ENCODE data around the gene LRP3.

The LRP3 gene

DNA sequence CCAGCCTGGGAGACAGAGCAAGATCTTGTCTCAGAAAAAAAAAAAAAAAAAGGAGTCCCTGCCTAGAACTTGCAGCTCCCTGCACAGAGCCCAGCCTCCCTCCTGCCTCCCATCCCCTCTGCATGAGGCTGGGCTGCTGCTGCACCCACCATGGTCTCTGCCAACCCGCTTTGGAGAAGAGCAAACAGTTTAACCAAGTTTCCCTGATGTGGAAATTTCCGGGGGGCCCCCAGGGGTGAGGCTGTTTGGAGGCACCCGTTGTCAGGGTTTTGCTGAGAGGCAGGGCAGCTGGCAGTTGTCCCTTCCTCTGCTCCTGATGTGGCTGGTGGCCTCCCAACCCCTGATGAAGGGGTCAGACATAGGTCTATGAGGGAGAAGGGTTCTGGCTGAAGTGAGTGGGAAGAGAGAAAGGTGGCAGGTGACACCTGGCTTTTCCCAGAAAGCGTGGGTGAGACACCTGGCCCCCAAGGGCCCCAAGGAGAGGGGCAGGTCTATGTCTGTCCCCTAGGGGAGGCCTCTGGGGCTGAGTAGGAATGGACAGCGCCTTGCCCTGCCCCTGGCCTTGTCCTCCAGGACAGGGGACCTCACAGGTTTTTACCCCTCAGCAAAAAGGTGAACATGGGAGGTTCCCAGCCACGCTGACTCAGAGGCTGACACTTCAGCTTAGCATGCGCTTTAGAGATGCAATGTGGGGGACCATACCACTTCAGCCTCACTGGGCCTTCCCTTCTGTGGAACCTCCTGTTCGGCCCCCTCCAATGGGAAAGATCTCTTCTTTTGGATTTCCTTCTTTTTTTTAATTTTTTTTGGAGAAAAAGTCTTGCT, 5.5 kb downstream of the LRP3 start:
- no peak overlapping the region for H3K27ac ChIP-seq
- no peak for TF ChIP-seq ZFX (IDR thresholded peaks at IDR 0.05; ENCODE audit: borderline replicate concordance)
- TF ChIP-seq, protein P1, sequence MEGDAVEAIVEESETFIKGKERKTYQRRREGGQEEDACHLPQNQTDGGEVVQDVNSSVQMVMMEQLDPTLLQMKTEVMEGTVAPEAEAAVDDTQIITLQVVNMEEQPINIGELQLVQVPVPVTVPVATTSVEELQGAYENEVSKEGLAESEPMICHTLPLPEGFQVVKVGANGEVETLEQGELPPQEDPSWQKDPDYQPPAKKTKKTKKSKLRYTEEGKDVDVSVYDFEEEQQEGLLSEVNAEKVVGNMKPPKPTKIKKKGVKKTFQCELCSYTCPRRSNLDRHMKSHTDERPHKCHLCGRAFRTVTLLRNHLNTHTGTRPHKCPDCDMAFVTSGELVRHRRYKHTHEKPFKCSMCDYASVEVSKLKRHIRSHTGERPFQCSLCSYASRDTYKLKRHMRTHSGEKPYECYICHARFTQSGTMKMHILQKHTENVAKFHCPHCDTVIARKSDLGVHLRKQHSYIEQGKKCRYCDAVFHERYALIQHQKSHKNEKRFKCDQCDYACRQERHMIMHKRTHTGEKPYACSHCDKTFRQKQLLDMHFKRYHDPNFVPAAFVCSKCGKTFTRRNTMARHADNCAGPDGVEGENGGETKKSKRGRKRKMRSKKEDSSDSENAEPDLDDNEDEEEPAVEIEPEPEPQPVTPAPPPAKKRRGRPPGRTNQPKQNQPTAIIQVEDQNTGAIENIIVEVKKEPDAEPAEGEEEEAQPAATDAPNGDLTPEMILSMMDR (IDR thresholded peaks at IDR 0.05): no peak

DNA sequence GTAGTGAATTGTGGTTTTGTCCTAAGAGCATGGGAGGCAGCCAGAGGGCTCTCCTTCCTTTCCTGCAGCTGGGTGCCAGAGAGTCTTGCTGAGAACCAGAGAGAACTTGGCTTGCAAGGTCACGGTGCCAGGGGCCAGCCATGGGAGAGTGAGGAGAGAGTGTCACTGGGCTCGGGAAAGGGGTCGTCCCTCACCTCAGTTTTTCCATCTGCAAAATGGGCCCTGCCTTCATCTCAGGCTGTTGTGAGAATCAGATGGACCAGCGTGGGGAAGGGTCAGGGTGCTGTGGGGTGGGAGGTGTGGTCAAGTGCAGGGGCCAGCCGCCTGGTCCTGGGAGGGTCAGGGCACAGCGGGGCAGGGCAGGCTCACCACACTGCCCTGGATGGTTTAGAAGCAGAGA, 7.3 kb downstream of the LRP3 start:
- no peak overlapping the region for H3K27ac ChIP-seq
- no peak for TF ChIP-seq ZFX (IDR thresholded peaks at IDR 0.05; ENCODE audit: borderline replicate concordance)
- TF ChIP-seq, protein P1 (IDR thresholded peaks at IDR 0.05): no peak

DNA sequence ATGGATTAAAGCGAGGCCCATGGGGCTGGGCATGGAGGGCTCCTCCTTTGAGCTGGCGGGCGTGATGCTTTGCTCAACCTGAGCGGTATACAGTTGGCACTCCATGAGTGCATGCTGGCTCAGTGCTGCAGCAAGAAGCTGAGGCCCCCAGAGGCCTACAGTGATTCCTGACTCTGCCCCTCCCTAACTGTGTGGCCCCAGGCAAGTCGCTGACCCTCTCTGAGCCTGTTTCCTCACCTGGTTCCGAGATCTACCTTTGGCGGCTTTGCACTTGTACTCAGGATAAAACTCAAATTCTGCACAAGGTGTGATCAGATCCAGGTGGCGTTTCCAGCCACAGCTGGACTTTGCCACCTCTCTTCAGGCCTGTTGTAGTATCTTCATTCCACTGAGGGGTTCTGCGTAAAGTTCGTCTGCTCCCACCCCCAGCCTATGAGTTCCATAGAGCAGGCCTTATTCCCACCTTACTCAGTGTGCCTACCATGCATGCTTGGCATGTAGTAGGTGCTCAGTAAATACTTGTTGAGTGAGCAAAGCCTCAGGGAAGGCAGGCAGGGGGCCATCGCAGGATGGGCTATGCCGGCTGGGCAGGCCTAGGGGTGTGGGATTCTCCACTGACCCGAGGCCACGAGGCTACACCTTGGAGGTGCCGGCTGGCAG, 7.9 kb downstream of the LRP3 start:
- no peak for TF ChIP-seq ZFX (IDR thresholded peaks at IDR 0.05; ENCODE audit: borderline replicate concordance)
- TF ChIP-seq, protein P1 (IDR thresholded peaks at IDR 0.05): no peak
- H3K27ac ChIP-seq: no peak overlapping the region

DNA sequence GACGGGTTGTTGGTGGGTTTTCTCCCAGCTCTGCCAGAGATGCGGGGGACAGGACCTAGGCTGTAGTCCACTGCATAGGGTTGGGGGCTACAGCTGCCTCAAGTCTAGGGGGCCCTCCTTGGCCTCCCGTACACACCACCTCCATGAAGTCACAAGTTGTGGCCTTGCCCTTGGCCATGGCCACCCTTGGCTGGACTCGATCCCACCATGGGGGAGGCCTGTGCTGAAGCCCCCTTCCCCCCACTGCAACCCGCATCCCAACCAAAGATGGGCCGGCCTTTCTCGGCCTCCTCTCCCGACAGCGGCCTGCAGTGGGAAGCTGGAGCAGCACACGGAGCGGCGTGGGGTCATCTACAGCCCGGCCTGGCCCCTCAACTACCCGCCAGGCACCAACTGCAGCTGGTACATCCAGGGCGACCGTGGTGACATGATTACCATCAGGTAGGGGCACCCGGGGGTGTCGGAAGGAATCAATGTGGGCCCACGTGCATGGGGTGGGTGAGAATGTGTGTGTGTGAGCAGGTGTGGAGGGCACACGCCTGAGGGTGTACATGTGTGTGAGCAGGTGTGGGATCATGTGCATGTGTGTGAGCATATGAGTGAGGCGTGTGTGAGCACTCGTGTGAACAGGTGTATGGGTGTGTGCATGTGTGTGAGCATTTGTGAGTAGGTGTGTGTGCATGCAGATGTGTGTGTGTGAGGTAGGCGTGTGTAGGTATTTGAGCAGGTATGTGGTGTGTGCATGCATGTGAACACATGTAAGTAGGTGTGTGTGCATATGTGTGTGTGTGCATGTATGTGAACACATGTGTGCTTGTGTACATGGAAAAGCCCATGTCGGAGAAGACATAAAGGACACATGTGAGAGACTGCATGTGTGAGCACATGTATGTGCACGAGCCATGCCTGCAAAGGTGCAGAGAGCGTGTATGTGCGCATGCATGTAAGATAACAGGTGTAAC, 8.7 kb downstream of the LRP3 start:
- no peak overlapping the region for H3K27ac ChIP-seq
- TF ChIP-seq, protein P1 (IDR thresholded peaks at IDR 0.05): no peak
- TF ChIP-seq ZFX (IDR thresholded peaks at IDR 0.05; ENCODE audit: borderline replicate concordance): no peak

DNA sequence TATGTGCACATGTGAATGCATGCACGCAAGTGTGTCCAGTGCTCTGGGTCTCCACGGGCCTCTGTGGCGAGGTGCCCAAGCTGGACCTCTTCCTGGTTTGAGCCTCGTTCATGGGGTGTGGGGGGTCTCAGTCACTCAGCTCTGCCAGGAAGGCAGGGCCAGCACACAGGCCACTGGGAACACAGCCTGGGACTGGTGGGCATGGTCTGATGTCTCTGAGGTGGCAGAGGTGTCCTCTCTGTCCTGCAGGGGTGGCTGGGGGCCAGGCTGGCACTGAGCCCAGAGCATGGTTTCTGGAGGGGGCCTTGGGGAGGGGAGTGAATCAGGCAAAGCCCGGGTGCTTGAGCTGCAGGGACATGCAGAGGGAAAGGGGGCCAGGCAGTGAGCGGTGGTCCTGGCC, 9.4 kb downstream of the LRP3 start:
- no peak overlapping the region for H3K27ac ChIP-seq
- no peak for TF ChIP-seq ZFX (IDR thresholded peaks at IDR 0.05; ENCODE audit: borderline replicate concordance)
- TF ChIP-seq, protein P1 (IDR thresholded peaks at IDR 0.05): no peak

DNA sequence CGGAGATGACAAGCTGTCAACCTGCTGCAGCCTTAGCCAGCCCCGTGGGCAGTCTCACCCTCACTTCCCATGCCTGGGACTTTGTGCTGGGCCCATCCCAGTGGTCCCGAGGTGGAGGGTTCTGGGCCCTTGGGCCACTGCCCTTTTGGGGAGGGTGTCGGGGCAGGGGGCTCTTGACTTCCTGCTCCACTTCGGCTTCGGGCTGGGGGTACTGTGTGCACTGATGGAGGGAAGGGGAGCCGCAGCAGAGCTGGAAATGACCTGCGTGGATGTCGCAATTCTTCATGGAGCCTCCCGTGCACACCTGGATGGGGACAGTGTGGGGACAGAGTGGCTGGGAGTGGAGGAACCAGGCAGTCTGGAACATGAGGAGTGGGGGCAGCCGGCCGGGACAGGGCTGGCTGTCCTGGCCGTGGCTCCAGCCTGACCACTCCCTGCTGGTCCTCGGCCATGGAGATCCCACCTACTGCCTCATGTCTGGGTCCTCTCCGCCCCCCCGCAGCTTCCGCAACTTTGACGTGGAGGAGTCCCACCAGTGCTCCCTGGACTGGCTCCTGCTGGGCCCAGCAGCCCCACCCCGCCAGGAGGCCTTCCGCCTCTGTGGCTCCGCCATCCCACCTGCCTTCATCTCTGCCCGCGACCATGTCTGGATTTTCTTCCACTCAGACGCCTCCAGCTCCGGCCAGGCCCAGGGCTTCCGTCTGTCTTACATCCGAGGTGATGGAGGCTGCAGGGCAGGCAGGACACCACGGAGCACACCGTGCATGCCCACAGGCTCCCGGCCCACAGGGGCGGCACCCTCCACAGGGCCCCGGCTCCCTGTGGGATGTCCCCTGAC, 10.2 kb downstream of the LRP3 start:
- TF ChIP-seq, protein P1 (IDR thresholded peaks at IDR 0.05): no peak
- no peak for TF ChIP-seq ZFX (IDR thresholded peaks at IDR 0.05; ENCODE audit: borderline replicate concordance)
- H3K27ac ChIP-seq: no peak overlapping the region

All from 22Rv1 (cell line).